ENCODE results near the gene USHBP1. TPM values are rescaled to one million over a fixed set of nuclear protein-coding genes. Genes with fewer than 3 reads are reported as not detected.

The USHBP1 gene
- total and polyA plus RNA-seq, 2 of the 13 experiments (the other 11 are each of a cell fraction or from before 2014, with no cell fraction given) = 0.15 to 1.5 TPM

- TF ChIP-seq KIAA2018 (CRISPR knock-in tag; IDR thresholded peaks at IDR 0.05; ENCODE audit: borderline replicate concordance) (no peak), ATF2 (CRISPR knock-in tag; IDR thresholded peaks at IDR 0.05) (peak; percentile 44; the same call in 1 of the 2 replicates), PHF8 (CRISPR knock-in tag; IDR thresholded peaks at IDR 0.05) (peak; percentile 79), SMAD3 (CRISPR knock-in tag; IDR thresholded peaks at IDR 0.05) (0 out of 2 replicates have a peak, but pooled peaks have one; percentile 40), ZNF275 (CRISPR knock-in tag; IDR thresholded peaks at IDR 0.05; ENCODE audit: borderline replicate concordance) (0 out of 2 replicates have a peak, but pooled peaks have one; percentile 72), BCL3 (CRISPR knock-in tag; IDR thresholded peaks at IDR 0.05) (no peak), RNF2 (conservative IDR thresholded peaks at IDR 0.05; ENCODE audit: low read depth) (no peak), E2F1 (CRISPR knock-in tag; IDR thresholded peaks at IDR 0.05) (peak; percentile 75; the same call in 1 of the 2 replicates), TFE3 (CRISPR knock-in tag; IDR thresholded peaks at IDR 0.05) (no peak), ZNF850 (CRISPR knock-in tag; conservative IDR thresholded peaks at IDR 0.05) (no peak)
Observed at GRCh38 chr19:17243830-17244617, 20.5 kb downstream of the USHBP1 start (continued).

Measured in HepG2 (cell line).